Suprapubic skin (tissue), 4 donors: ENCODE measurements around the gene PPP6C.

ENCODE experiments used
- POLR2A ChIP-seq, 2 donors: fragments of 450-650 bp; IDR thresholded peaks; one replicate each; pipeline ENCODE4 v1.6.1; 2017; ENCODE audit warnings: antibody characterized with exemption in 2 of 2, mild to moderate bottlenecking in 2 of 2, moderate library complexity in 2 of 2
- POLR2AphosphoS5 ChIP-seq, 3 donors: sonication (generic); formaldehyde crosslinking; IDR thresholded peaks; one replicate each; pipeline ENCODE4 v1.6.1; 2017; ENCODE audit warnings: antibody characterized with exemption in 3 of 3

GRCh38 chr9:125141751-125142150 is 47.9 kb downstream of the PPP6C start:
- TF ChIP-seq POLR2AphosphoS5 (IDR thresholded peaks at IDR 0.05), result no peak
- no peak for TF ChIP-seq POLR2A (IDR thresholded peaks at IDR 0.05)
